COLO829 (cell line): Measurements from ENCODE around the gene NFYC.
"Not testable (repeated sequence)": the region's sequence is repeated elsewhere in the genome, so short reads cannot be mapped to it uniquely, and the experiment has no call there.

Source experiments
- DNase-seq: peaks from one replicate; pipeline ENCODE4 v3.0.0; 2012; ENCODE audit warnings: low spot score

NFYC gene

GRCh38 chr1:40706626-40707025, 15.1 kb downstream of the NFYC start:
- DNase-seq: no peak

- DNase-seq: no peak
Measured at GRCh38 chr1:40708750-40709099, 17.2 kb downstream of the NFYC start.

- DNase-seq: no peak
Measured at GRCh38 chr1:40709100-40709801, 17.7 kb downstream of the NFYC start.

GRCh38 chr1:40709802-40710278, 18.3 kb downstream of the NFYC start:
- DNase-seq: no peak

- DNase-seq: peak; percentile 41
Measured at GRCh38 chr1:40710581-40711315, 19.2 kb downstream of the NFYC start.

- DNase-seq: no peak
Measured at GRCh38 chr1:40711465-40712404, 20.2 kb downstream of the NFYC start.

GRCh38 chr1:40712405-40712944, 21.0 kb downstream of the NFYC start:
- no peak for DNase-seq

- DNase-seq: no peak
Measured at GRCh38 chr1:40712997-40713396, 21.5 kb downstream of the NFYC start.

- no peak for DNase-seq
Measured at GRCh38 chr1:40715491-40716059, 24.1 kb downstream of the NFYC start.

- DNase-seq: no peak
Measured at GRCh38 chr1:40717065-40717464, 25.6 kb downstream of the NFYC start.

GRCh38 chr1:40717955-40718354, 26.5 kb downstream of the NFYC start:
- DNase-seq: no peak

- no peak for DNase-seq
Measured at GRCh38 chr1:40720493-40720892, 29.0 kb downstream of the NFYC start.

- DNase-seq: no peak
Measured at GRCh38 chr1:40722622-40723021, 31.1 kb downstream of the NFYC start.

- no peak for DNase-seq
Measured at GRCh38 chr1:40723196-40723955, 31.9 kb downstream of the NFYC start.

GRCh38 chr1:40727662-40728061, 36.2 kb downstream of the NFYC start:
- not testable (repeated sequence) for DNase-seq

- not testable (repeated sequence) for DNase-seq
Measured at GRCh38 chr1:40729316-40729862, 37.9 kb downstream of the NFYC start.

- DNase-seq: no peak
Measured at GRCh38 chr1:40732756-40733301, 41.3 kb downstream of the NFYC start.

GRCh38 chr1:40734882-40735628, 43.6 kb downstream of the NFYC start:
- DNase-seq: no peak

GRCh38 chr1:40736085-40736531, 44.6 kb downstream of the NFYC start:
- DNase-seq: no peak

- DNase-seq: no peak
Measured at GRCh38 chr1:40738831-40739230, 47.3 kb downstream of the NFYC start.
